ENCODE measurements around the gene CD99.

DNA sequence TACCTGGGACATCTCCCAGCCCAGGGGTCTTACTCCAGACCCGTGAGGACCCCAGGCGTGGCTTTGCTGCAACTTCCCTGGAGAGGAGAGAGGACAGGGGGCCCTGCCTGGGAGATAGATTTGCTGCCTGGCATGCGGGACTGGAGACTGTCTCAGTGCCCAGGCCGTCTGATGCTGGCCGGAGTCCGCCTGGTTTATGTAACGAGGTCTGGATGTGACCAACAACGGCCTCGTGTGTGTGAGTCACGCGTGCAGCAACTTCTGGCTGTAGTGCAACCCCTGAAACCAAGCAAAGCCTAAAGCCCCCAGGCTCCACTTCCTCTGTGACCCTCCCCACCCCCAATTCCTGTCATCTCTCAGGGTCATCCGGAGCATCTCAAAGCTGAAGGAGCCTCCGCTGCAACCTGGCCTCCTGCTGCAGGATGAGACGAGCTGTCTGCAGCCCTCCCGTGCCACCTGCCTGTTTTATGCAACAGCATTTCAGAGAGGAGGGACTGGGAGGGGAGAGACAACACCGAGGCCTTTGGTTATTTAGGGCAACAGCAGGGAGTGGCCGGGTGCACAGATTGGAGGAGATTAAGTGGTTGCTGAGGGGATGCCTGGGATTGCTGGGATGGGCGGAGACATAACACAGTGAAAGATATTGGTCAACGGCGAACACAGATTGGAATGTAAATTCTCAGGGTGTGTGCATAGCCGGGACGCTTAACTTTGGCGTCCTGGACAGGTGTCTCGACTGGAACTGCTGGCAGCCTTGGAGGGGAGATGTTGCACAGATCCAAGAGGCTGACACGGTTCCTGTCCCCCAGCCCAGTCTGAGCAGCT is 76.7 kb downstream of the CD99 start:
- TF ChIP-seq, protein P1, sequence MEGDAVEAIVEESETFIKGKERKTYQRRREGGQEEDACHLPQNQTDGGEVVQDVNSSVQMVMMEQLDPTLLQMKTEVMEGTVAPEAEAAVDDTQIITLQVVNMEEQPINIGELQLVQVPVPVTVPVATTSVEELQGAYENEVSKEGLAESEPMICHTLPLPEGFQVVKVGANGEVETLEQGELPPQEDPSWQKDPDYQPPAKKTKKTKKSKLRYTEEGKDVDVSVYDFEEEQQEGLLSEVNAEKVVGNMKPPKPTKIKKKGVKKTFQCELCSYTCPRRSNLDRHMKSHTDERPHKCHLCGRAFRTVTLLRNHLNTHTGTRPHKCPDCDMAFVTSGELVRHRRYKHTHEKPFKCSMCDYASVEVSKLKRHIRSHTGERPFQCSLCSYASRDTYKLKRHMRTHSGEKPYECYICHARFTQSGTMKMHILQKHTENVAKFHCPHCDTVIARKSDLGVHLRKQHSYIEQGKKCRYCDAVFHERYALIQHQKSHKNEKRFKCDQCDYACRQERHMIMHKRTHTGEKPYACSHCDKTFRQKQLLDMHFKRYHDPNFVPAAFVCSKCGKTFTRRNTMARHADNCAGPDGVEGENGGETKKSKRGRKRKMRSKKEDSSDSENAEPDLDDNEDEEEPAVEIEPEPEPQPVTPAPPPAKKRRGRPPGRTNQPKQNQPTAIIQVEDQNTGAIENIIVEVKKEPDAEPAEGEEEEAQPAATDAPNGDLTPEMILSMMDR (IDR thresholded peaks at IDR 0.05; ENCODE audit: extremely low read depth in 1 of 2, insufficient read depth in 1 of 2, low read depth in 1 of 2, low read length in 2 of 2): no peak
- TF ChIP-seq JUN (IDR thresholded peaks at IDR 0.05; ENCODE audit: borderline replicate concordance, insufficient read depth, insufficient read length, low read depth): no peak
- no peak for TF ChIP-seq EZH2 (IDR thresholded peaks at IDR 0.05; ENCODE audit: borderline replicate concordance, low read depth, low read length, severe bottlenecking)
- no peak for TF ChIP-seq GATA2 (IDR thresholded peaks at IDR 0.05; ENCODE audit: insufficient read depth, insufficient read length, low read depth, low read length)
- TF ChIP-seq POLR2A (IDR thresholded peaks at IDR 0.05; ENCODE audit: low read depth, low read length): no peak
- no peak for TF ChIP-seq POLR2AphosphoS5 (IDR thresholded peaks at IDR 0.05; ENCODE audit: insufficient read depth, low read depth, low read length)
- TF ChIP-seq, protein P2, sequence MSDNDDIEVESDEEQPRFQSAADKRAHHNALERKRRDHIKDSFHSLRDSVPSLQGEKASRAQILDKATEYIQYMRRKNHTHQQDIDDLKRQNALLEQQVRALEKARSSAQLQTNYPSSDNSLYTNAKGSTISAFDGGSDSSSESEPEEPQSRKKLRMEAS (IDR thresholded peaks at IDR 0.05; ENCODE audit: insufficient read depth, insufficient read length): no peak

Measured in endothelial cell of umbilical vein (primary cell).